K562 (cell line): Measurements from ENCODE around the gene AIRE. TPM values are rescaled to one million over a fixed set of nuclear protein-coding genes. Genes with fewer than 3 reads are reported as not detected.

Source experiments
- ATAC-seq: fragments of 200-7000 bp; cut with Tn5 transposase; 3 replicates; pipeline ENCODE4 v1.9.1; 2020; ENCODE audit warnings: moderate library complexity
- BruUV-seq: library from RNA; stranded (reverse); fragments of 400-500 nt; replicated peaks from 2 replicates; lab custom pipeline; 2021; lab: Mats Ljungman, UMichigan
- CTCF ChIA-PET: fragments of 300-600 bp; formaldehyde crosslinking; extraction: SDS; loops from one replicate; lab custom pipeline; 2021; ENCODE audit warnings: low intra/inter-chr PET ratio; lab: Yijun Ruan, JAX
- POLR2A ChIA-PET: fragments of 300-600, 350-650 bp; sonication (Branson Sonifier 250); formaldehyde crosslinking; extraction: SDS; loops from one replicate; lab custom pipeline; 2021; ENCODE audit warnings: antibody characterized with exemption, inconsistent platforms; lab: Yijun Ruan, JAX
- DNase-seq, 4 experiments: peaks; one replicate each; pipeline versions ENCODE4 v3.0.0 to v3.0.0-alpha.2; 2011 to 2018; ENCODE audit warnings: low spot score in 3 of 4, mixed read lengths in 3 of 4; ENCODE audit errors: extremely low read depth in 1 of 4
- FAIRE-seq: peaks from 2 replicates; lab custom pipeline; 2011; peaks lifted over from hg19 to GRCh38; lab: Jason Lieb, UNC
- H2AFZ ChIP-seq: 2 replicates; pipeline ENCODE4 v1.6.0; 2011; ENCODE audit warnings: low read depth, low read length, control low read depth, inconsistent platforms
- H3K27ac ChIP-seq: fragments of 200-600 bp; 3 replicates; pipeline ENCODE4 v1.8.0; 2011; ENCODE audit warnings: low read depth, mild to moderate bottlenecking, control low read depth, inconsistent platforms, low read length, moderate library complexity, mixed read lengths; ENCODE audit errors: extremely low read depth
- H3K27me3 ChIP-seq, 2 experiments: fragments of 300-600 bp in 1 of 2; 2 replicates in 1 of 2; 3 replicates in 1 of 2; pipeline versions ENCODE4 v1.6.0 to v1.8.0; 2011; ENCODE audit warnings: inconsistent platforms in 2 of 2, low read length in 2 of 2, mild to moderate bottlenecking in 1 of 2, mixed read lengths in 1 of 2, moderate library complexity in 1 of 2; ENCODE audit not compliant: control insufficient read depth in 2 of 2, insufficient read depth in 2 of 2
- H3K36me3 ChIP-seq: fragments of 300-600 bp; 3 replicates; pipeline ENCODE4 v1.8.0; 2011; ENCODE audit warnings: mild to moderate bottlenecking, low read length, inconsistent platforms; ENCODE audit not compliant: control insufficient read depth, insufficient read depth
- H3K4me1 ChIP-seq, 2 experiments: fragments of 200-600 bp in 1 of 2; replicated peaks in 1 of 2; 2 replicates in 1 of 2; 3 replicates in 1 of 2; pipeline versions ENCODE4 v1.5.1 to v1.8.0; 2011; ENCODE audit warnings: inconsistent platforms in 2 of 2, low read length in 2 of 2, mild to moderate bottlenecking in 1 of 2, mixed read lengths in 1 of 2, moderate library complexity in 1 of 2; ENCODE audit not compliant: control insufficient read depth in 2 of 2, insufficient read depth in 2 of 2
- H3K4me2 ChIP-seq: 2 replicates; pipeline ENCODE4 v1.6.1; 2011; ENCODE audit warnings: low read length, control low read depth, inconsistent platforms, mixed read lengths; ENCODE audit not compliant: insufficient read depth
- H3K4me3 ChIP-seq: fragments of 200-600 bp; sonication (generic), shearing (Covaris generic); 2 replicates; pipeline ENCODE4 v1.5.1; 2016; ENCODE audit warnings: control low read depth, inconsistent platforms
- H3K79me2 ChIP-seq: fragments of 200-600 bp; 3 replicates; pipeline ENCODE4 v1.8.0; 2011; ENCODE audit warnings: low read length, inconsistent platforms; ENCODE audit not compliant: control insufficient read depth, insufficient read depth
- H3K9ac ChIP-seq, 2 experiments: 2 replicates each; pipeline versions ENCODE4 v1.6.0 to v1.6.1; 2011; ENCODE audit warnings: low read depth in 2 of 2, low read length in 2 of 2, control low read depth in 1 of 2, inconsistent platforms in 1 of 2, mild to moderate bottlenecking in 1 of 2, mixed read lengths in 1 of 2; ENCODE audit not compliant: insufficient read depth in 1 of 2
- H3K9me1 ChIP-seq: one replicate; pipeline ENCODE4 v1.6.0; 2011; ENCODE audit warnings: inconsistent platforms, mild to moderate bottlenecking, low read length, moderate library complexity; ENCODE audit not compliant: control insufficient read depth, insufficient read depth
- H3K9me3 ChIP-seq: replicated peaks from 2 replicates; pipeline ENCODE4 v1.5.1; 2011; ENCODE audit warnings: low read depth, low read length, inconsistent platforms; ENCODE audit not compliant: control insufficient read depth, insufficient read depth
- H4K20me1 ChIP-seq: replicated peaks from 2 replicates; pipeline ENCODE4 v1.6.1; 2011; ENCODE audit warnings: low read length, inconsistent platforms, mixed read lengths; ENCODE audit not compliant: control insufficient read depth, insufficient read depth
- DEAF1 ChIP-seq: fragments of 450-650 bp; formaldehyde crosslinking; IDR thresholded peaks from 2 replicates; pipeline ENCODE4 v1.4.0; 2020; ENCODE audit warnings: mild to moderate bottlenecking, moderate library complexity
- PTTG1 ChIP-seq: fragments of 450-650 bp; IDR thresholded peaks from 2 replicates; pipeline ENCODE4 v1.6.1; 2016; ENCODE audit warnings: low read depth, mild to moderate bottlenecking, missing genetic modification characterization, missing compliant biosample characterization
- SP1 ChIP-seq: sonication (generic); formaldehyde crosslinking; IDR thresholded peaks from 2 replicates; pipeline ENCODE4 v1.8.1; 2022; ENCODE audit warnings: mild to moderate bottlenecking, missing genetic modification reagents
- ZKSCAN1 ChIP-seq: fragments of 150-350 bp; IDR thresholded peaks from 2 replicates; pipeline ENCODE4 v1.6.1; 2016; ENCODE audit warnings: low read depth, low read length
- WGBS: fragments of 100-300 bp; shearing (Covaris generic); methylation state at CpG from one replicate; pipeline ENCODE4 v1.1.6; 2016; ENCODE audit warnings: low coverage, mixed read lengths; ENCODE audit not compliant: insufficient coverage; ENCODE audit errors: missing lambda C conversion rate; 5-methylcytosine and 5-hydroxymethylcytosine counted together
- in situ Hi-C: fragments of 300-500 bp; cut with MboI; formaldehyde crosslinking; loops from 4 replicates; pipeline ENCODE4 v1.15.0; 2018; ENCODE audit warnings: inconsistent platforms, mixed read lengths
- intact Hi-C: fragments of 100-400 bp; cut with micrococcal nuclease; formaldehyde crosslinking; loops from 2 replicates; pipeline ENCODE4 v1.14.2; 2022
- polyA plus RNA-seq, 8 experiments: library from polyadenylated mRNA; depleted of rRNA in 4 of 8; stranded (reverse) in 5 of 8; unstranded in 3 of 8; fragments of >200 nt; fragmentation: Nextera tagmentation in 2 of 8; fragmentation: Illumina TruSeq in 1 of 8; extraction: Ambion mirVana in 2 of 8; extraction: Trizol in 1 of 8; gene quantifications; 2 replicates each; pipeline versions ENCODE4 v1.2.1 to v1.2.3, GENCODE V29; 2011 to 2014; ENCODE audit warnings: inconsistent platforms in 1 of 8, missing spikeins in 1 of 8
- total RNA-seq, 7 experiments: library from RNA; depleted of rRNA in 6 of 7; stranded (reverse); fragments of >200 nt in 6 of 7; fragmentation: Illumina TruSeq in 2 of 7; extraction: Trizol in 2 of 7; gene quantifications; 2 replicates each; pipeline versions ENCODE4 v1.2.1 to v1.2.3, GENCODE V29; 2011 to 2021; ENCODE audit warnings: low replicate concordance in 1 of 7

AIRE gene
- total and polyA plus RNA-seq, 9 of the 15 experiments (the other 6 are each of a cell fraction or from before 2014, with no cell fraction given): 0.01 TPM; not detected in 8

- intact Hi-C loops (no loop called here), in situ Hi-C loops (loop anchor here (25.0 kb wide), 1 partner anchor 130 kb away; no protein-coding TSS in a partner anchor)
- Histone ChIP-seq H3K4me1 (peaks cover 0 to 67% of the 10 kb centered on the region in 2 experiments; a peak in 3 of 5 replicates), H3K27me3 (peaks cover 12 to 60% of the 10 kb centered on the region in 2 experiments; a peak in 4 of 5 replicates), H3K79me2 (no peaks in the 10 kb centered on the region), H4K20me1 (peaks cover 14% of the 10 kb centered on the region; the same call in 1 of the 2 replicates), H3K9ac (no peak overlapping the region; a peak in 2 of 4 replicates), H3K27ac (no peak overlapping the region), H3K36me3 (no peaks in the 10 kb centered on the region), H3K4me2 (no peak overlapping the region), H3K9me1 (peaks cover 3% of the 10 kb centered on the region), H3K4me3 (no peak overlapping the region), H2AFZ (no peak overlapping the region), H3K9me3 (no peaks in the 10 kb centered on the region)
- DNase-seq (peak; percentile 57 to 94 (median 88)), FAIRE-seq (peak; percentile 58), ATAC-seq (peak; percentile 79)
- CTCF ChIA-PET: interaction anchor here (0.6 kb wide), 1 partner anchor 283 kb away, joined by 3 read pairs; no protein-coding TSS in a partner anchor
- no TSS peak for BruUV-seq
- 1% methylated on average over 24 of the region's 25 CpGs for WGBS
- peak; percentile 66 for TF ChIP-seq ZKSCAN1
- no peak for TF ChIP-seq PTTG1 (tag)
- TF ChIP-seq DEAF1: no peak
- peak; percentile 59; the same call in 1 of the 2 replicates for TF ChIP-seq SP1
- POLR2A ChIA-PET: interaction anchor here (0.6 to 1.4 kb wide), 2 partner anchors 14 to 41 kb away, joined by 3 to 7 read pairs; no protein-coding TSS in a partner anchor
Measured at GRCh38 chr21:44291936-44292811, 6.5 kb downstream of the AIRE start.
